ENCODE data around the gene SCN8A.

GRCh38 chr12:51620448-51620847 is 29.4 kb downstream of the SCN8A start:
- TF ChIP-seq POLR2A (IDR thresholded peaks at IDR 0.05; ENCODE audit: low read depth, low read length): no peak
- TF ChIP-seq POLR2AphosphoS5 (IDR thresholded peaks at IDR 0.05; ENCODE audit: low read depth, low read length): no peak
- no peak for TF ChIP-seq TAF1 (IDR thresholded peaks at IDR 0.05; ENCODE audit: borderline replicate concordance, low read depth, low read length)
